ENCODE measurements around the gene PARP12. TPM values are rescaled to one million over a fixed set of nuclear protein-coding genes. Genes with fewer than 3 reads are reported as not detected.

Gene PARP12
- total and polyA plus RNA-seq, 2 of the 13 experiments (the other 11 are each of a cell fraction or from before 2014, with no cell fraction given), result 15.5 to 35.2 TPM

DNA sequence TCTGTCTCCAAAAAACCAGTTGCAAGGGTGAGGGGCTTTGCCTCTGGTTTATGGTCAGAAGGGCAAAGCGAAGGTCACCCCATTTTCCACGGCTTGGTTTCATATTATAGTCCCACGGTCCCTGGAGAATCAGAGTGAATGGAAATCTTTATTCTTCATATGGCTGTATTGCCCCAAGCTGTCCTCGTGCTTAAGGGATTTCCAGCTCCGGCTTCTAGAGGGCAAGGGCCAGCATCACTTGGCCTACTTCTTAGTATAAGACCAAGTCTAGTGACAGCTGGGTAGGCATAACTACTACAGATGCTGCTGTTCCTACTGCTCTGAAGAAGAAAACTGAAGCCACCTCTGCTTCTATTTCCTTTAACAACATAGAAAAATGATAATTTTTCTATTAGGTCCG lies 63.2 kb downstream of the PARP12 start:
- H4K20me1 ChIP-seq (ENCODE audit: insufficient read depth, low read length), result no peaks in the 10 kb centered on the region
- no peak overlapping the region for H3K4me3 ChIP-seq (replicated peaks in 1 of 3; ENCODE audit: insufficient read depth in 1 of 3, low read depth in 2 of 3, low read length in 3 of 3)
- no peak for ATAC-seq
- WGBS (ENCODE audit: low lambda C conversion rate), result 49% methylated on average over 6 of the region's 6 CpGs
- no peak overlapping the region for H2AFZ ChIP-seq (ENCODE audit: low read length)
- in situ Hi-C loops (cut with HindIII; ENCODE audit: extremely low pct_ligation_motif_present, low pct_unique_long_range_greater_than_20kb) (no loop called here), intact Hi-C loops (cut with micrococcal nuclease; ENCODE audit: unreplicated experiment) (no loop called here)
- H3K27me3 ChIP-seq (ENCODE audit: control insufficient read depth in 1 of 2, insufficient read depth in 2 of 2, low read length in 2 of 2), result peaks cover 0 to 4% of the 10 kb centered on the region in 2 experiments; a peak in 1 of 5 replicates
- H3K4me1 ChIP-seq (ENCODE audit: insufficient read depth, low read length), result peaks cover 50% of the 10 kb centered on the region
- no peak for TF ChIP-seq ZNF468 (CRISPR knock-in tag; IDR thresholded peaks at IDR 0.05)
- TF ChIP-seq TBP (CRISPR knock-in tag; IDR thresholded peaks at IDR 0.05), result no peak
- no peak for TF ChIP-seq DMAP1 (CRISPR knock-in tag; IDR thresholded peaks at IDR 0.05)
- TF ChIP-seq GATAD1 (CRISPR knock-in tag; IDR thresholded peaks at IDR 0.05), result no peak
- TF ChIP-seq ZNF619 (CRISPR knock-in tag; IDR thresholded peaks at IDR 0.05), result no peak
- no peak for TF ChIP-seq CHCHD3 (CRISPR knock-in tag; IDR thresholded peaks at IDR 0.05)
- no peak for TF ChIP-seq DBP (CRISPR knock-in tag; IDR thresholded peaks at IDR 0.05; ENCODE audit: not compliant biosample characterization)
- TF ChIP-seq MAX (IDR thresholded peaks at IDR 0.05), result no peak
- TF ChIP-seq ZNF567 (CRISPR knock-in tag; IDR thresholded peaks at IDR 0.05; ENCODE audit: borderline replicate concordance), result no peak
- TF ChIP-seq, protein P1, sequence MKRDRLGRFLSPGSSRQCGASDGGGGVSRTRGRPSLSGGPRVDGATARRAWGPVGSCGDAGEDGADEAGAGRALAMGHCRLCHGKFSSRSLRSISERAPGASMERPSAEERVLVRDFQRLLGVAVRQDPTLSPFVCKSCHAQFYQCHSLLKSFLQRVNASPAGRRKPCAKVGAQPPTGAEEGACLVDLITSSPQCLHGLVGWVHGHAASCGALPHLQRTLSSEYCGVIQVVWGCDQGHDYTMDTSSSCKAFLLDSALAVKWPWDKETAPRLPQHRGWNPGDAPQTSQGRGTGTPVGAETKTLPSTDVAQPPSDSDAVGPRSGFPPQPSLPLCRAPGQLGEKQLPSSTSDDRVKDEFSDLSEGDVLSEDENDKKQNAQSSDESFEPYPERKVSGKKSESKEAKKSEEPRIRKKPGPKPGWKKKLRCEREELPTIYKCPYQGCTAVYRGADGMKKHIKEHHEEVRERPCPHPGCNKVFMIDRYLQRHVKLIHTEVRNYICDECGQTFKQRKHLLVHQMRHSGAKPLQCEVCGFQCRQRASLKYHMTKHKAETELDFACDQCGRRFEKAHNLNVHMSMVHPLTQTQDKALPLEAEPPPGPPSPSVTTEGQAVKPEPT (CRISPR knock-in tag; IDR thresholded peaks at IDR 0.05; ENCODE audit: low read depth), result no peak
- no peak for TF ChIP-seq PHF8 (CRISPR knock-in tag; IDR thresholded peaks at IDR 0.05)
- no peak for TF ChIP-seq ZNF644 (CRISPR knock-in tag; IDR thresholded peaks at IDR 0.05; ENCODE audit: low read depth)
- TF ChIP-seq ZNF572 (CRISPR knock-in tag; IDR thresholded peaks at IDR 0.05), result no peak
- TF ChIP-seq, protein P2, sequence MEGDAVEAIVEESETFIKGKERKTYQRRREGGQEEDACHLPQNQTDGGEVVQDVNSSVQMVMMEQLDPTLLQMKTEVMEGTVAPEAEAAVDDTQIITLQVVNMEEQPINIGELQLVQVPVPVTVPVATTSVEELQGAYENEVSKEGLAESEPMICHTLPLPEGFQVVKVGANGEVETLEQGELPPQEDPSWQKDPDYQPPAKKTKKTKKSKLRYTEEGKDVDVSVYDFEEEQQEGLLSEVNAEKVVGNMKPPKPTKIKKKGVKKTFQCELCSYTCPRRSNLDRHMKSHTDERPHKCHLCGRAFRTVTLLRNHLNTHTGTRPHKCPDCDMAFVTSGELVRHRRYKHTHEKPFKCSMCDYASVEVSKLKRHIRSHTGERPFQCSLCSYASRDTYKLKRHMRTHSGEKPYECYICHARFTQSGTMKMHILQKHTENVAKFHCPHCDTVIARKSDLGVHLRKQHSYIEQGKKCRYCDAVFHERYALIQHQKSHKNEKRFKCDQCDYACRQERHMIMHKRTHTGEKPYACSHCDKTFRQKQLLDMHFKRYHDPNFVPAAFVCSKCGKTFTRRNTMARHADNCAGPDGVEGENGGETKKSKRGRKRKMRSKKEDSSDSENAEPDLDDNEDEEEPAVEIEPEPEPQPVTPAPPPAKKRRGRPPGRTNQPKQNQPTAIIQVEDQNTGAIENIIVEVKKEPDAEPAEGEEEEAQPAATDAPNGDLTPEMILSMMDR (CRISPR knock-in tag; IDR thresholded peaks at IDR 0.05), result no peak
- FAIRE-seq, result no peak
- no peaks in the 10 kb centered on the region for H3K79me2 ChIP-seq (ENCODE audit: insufficient read depth, low read length)
- H3K9ac ChIP-seq (ENCODE audit: insufficient read depth, low read depth, low read length), result no peak overlapping the region
- H3K27ac ChIP-seq (ENCODE audit: extremely low read length, insufficient read depth, low read length), result no peak overlapping the region
- DNase-seq (ENCODE audit: low spot score), result no peak
- ChIA-PET CTCF (ENCODE audit: low intra/inter-chr PET ratio, low total read pairs) (no interaction called here), POLR2A (no interaction called here)
- H3K36me3 ChIP-seq (replicated peaks in 1 of 2; ENCODE audit: control insufficient read depth in 1 of 2, insufficient read depth in 2 of 2, low read length in 2 of 2), result no peaks in the 10 kb centered on the region
- H3K9me3 ChIP-seq (ENCODE audit: low read length), result no peaks in the 10 kb centered on the region
- H3K4me2 ChIP-seq (ENCODE audit: low read depth, low read length), result no peak overlapping the region
- no TSS peak for BruUV-seq (replicated peaks)
